Measurements from ENCODE around the gene CEP131.

The CEP131 gene

GRCh38 chr17:81251094-81251708, 28.4 kb upstream of the CEP131 start:
- no peak for DNase-seq

DNA sequence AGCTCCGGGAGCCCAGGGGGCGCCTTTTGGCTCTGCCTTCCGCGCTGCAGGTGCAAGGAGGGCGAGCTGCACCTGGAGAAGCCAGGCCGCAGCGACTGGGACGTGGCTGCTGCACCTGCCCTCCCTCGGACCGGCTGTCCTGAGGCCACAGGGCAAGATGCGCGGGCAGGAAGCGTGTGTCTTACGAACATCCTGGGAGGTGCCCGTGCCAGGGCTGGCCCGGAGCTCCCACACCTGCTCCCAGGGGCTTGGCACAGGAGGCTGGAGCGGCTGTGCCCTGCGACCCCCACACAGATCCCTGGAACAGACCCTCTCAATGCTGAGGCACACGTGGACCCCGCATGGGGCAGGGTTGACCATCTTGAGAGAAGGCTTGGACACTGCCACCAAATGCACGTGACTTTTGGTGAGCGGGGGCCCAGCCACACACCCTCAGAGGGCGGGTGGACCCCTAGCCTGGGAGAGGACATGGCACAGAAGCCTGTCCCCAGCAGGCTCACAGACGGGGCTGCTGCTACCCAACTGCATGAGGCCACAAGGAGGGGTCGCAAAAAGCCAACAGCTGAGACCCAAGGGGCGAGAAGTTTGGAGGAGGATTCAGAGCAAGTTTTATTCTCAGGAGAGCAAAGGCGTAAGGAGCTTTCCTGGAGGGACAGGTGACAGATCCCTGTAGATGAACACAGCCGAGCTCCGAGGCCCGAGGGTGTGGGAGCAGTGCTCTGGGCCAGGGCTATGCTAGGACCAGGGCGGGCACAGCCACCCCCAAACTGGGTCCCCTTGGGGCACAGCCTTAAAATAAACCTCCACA, 27.7 kb upstream of the CEP131 start:
- no peak for DNase-seq

DNA sequence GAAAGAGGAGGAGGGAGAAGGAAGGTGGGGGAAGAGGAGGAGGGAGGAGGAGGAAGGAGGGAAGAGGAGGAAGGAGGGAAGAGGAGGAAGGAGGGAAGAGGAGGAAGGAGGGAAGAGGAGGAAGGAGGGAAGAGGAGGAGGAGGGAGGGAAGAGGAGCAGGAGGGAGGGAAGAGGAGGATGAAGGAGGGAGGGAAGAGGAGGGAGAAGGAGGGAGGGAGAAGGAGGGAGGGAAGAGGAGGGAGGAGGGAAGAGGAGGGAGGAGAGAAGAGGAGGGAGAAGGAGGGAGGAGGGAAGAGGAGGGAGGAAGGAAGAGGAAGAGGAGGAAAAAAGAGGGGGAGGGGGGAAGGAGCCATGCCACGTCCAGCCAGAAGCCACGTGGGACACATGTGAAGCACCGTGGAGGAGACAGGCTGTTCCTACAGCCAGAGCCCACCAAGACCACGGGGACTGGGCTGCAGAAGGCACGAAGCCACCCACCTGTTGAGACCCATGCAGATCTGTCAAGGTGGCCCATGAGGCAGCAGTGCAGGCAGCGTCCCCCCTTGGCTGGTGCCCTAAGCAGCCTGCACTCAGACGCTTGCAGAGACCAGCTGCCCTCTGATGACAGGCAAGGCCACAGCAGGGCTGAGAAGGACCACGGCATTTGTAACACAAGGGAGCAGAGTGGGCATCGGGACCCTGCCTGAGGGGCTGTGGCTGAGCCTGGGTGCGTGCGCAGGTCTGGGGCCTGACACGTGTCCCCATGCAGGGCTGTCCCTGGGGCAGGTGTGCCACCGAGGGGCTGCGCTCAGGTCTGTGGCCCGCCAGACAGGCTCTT, 26.7 kb upstream of the CEP131 start:
- DNase-seq = no peak

GRCh38 chr17:81248649-81249048, 25.9 kb upstream of the CEP131 start:
- DNase-seq = no peak

GRCh38 chr17:81247339-81247990, 24.7 kb upstream of the CEP131 start:
- no peak for DNase-seq

DNA sequence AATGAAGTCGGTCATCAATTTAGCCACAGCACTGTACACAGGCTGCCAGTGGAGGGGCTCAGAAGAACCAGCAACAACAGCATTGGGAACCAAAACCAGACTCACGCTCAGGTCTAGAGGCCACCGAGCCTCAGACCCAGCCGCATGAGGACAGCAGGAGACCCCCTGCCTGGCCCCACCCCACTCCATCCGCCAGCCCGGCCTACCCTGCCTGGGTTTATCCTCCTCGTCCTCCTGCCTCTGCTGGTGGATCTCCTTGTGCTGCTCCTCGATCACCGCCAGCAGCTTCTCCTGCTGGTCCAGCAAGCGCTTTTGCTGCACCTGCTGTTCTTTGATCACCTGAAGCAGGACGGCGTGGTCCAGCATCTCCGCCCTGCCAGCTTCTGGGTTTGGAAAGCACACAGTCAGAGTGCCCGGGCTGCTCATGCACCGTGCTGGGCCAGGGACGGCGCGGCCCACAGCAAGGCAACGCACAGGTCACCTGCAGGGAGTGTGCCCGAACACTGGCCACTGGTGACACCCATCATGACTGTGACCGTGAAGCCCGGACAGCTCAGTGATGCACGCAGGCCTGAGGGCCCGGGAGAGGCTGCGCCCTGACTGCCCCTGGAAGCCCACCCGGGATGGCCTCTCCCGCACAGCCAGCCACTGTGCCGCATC, 24.0 kb upstream of the CEP131 start:
- DNase-seq = no peak

DNA sequence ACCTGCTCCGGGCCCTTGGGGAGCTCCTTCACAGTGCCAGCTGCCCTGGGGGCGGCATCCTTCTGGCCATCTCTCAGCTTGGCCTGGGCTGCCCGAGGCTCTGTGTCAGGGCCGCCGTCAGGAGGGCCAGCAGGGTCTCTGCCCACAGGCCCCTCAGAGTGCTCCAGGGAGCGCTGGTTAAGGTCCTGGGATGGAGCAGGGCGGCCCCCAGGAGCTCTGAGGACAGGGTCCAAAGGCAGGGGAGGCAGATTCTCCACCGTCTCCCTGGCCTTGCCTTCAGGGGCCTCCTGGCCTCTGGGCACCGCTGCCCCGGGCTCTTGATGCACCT, 23.5 kb upstream of the CEP131 start:
- DNase-seq = no peak

DNA sequence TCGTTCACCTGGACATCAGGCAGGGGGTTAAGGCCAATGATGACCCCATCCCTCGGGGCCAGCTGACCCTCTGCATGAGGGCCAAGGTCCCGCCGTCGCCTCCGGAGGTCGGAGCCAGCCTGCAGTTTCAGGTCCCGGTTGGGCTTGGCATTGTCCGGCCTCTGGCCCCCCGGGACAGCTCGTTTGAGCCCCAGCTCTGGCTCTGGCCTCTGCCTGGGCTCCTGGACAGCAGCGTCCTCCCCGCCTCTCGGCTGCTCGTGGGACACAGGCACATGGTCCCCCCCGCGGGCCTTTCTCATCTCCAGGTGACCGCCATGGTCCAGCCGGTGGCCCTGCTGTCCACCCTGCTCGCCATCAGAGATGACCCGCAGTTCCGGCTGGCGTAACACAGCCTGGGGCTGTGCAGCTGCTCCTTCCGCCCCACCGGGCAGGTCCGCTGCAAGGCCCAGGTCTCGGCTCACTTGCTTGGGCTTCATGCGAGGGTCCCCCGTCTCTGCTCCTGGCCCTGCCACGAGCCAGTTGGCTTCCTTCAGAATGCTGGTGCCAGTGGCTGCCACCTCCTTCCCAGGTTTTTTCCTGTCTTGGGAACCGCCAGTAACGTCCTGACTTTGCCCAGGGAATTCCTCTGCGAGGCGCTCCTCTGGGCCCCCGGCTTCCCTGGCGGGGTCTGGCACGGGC, 23.0 kb upstream of the CEP131 start:
- DNase-seq = no peak

DNA sequence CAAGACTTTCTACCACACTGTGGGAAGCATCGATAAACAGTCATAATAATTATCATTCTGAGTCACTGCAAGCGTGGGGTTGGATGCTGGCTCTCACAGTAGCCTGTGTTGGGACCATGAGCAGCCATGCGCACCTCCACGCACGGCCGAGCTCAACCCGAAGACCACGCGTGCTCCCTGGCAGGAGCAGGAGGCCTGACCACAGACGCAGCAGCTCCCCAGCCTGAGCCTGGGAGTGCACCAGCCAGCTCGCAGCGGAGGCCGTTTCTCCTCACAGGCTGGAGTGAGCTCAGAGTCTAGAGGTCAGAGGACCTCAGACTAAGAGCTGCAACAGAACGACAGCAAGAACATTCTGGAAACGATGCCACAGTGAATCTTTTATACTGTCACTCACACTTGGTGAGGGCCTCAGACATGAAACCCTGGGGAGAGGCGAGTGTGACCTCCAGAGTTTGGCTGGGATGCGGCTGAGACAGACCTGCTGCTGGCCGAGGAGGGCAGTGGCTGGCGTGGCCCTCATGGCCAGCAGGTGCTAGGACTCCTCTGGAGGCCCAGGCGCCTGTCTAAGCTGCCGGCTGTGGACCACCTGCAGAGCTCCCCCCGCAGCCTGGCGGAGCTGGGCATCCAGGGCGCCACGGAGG, 22.4 kb upstream of the CEP131 start:
- no peak for DNase-seq

GRCh38 chr17:81244358-81245023, 21.7 kb upstream of the CEP131 start:
- no peak for DNase-seq

- DNase-seq = no peak
These were observed 20.5 kb upstream of the CEP131 start for GRCh38 chr17:81243333-81243664.

- no peak for DNase-seq
These were observed 19.9 kb upstream of the CEP131 start for GRCh38 chr17:81242421-81243332.

DNA sequence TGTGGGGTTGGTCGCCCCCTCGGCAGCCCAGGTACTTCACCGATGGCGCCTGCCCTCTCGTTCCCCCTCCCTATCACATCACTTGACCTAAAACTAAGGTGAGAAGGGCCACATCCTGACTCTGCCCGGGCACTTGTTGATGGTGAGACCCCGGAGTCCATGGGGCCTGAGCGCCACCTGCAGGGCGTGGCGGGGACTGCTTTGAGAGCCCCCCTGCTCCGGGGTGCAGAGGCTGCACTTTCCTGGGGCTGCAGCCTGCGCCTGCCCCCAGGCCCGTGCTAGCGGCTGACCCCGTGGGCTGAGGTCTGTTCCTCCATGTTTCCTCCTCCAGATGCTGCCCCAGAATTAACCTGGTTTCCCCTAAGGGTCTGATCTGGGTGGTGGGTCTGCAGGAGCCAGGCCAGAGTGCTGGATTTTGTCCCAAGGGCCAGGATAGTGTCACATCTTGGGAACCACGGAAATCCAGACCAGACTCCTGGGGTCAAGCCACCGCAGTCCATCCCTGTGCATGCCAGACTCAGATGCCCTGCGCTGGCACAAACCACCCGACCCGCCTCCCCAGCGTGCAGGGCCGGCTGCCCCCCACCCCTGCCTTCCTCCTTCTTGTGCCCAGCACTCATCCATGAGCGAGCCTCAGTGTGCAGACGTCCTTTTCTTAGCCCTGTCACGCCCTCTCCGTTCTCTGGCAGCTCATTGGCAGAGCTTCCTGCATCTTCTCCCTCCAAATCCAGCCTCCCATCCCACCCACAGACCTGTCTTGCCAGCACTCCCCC, 19.1 kb upstream of the CEP131 start:
- DNase-seq = peak; percentile 39

- DNase-seq = no peak
These were observed 18.4 kb upstream of the CEP131 start for GRCh38 chr17:81241203-81241602.

- DNase-seq = no peak
These were observed 18.0 kb upstream of the CEP131 start for GRCh38 chr17:81240761-81241160.

- peak; percentile 7 for DNase-seq
These were observed 17.2 kb upstream of the CEP131 start for GRCh38 chr17:81239714-81240555.

DNA sequence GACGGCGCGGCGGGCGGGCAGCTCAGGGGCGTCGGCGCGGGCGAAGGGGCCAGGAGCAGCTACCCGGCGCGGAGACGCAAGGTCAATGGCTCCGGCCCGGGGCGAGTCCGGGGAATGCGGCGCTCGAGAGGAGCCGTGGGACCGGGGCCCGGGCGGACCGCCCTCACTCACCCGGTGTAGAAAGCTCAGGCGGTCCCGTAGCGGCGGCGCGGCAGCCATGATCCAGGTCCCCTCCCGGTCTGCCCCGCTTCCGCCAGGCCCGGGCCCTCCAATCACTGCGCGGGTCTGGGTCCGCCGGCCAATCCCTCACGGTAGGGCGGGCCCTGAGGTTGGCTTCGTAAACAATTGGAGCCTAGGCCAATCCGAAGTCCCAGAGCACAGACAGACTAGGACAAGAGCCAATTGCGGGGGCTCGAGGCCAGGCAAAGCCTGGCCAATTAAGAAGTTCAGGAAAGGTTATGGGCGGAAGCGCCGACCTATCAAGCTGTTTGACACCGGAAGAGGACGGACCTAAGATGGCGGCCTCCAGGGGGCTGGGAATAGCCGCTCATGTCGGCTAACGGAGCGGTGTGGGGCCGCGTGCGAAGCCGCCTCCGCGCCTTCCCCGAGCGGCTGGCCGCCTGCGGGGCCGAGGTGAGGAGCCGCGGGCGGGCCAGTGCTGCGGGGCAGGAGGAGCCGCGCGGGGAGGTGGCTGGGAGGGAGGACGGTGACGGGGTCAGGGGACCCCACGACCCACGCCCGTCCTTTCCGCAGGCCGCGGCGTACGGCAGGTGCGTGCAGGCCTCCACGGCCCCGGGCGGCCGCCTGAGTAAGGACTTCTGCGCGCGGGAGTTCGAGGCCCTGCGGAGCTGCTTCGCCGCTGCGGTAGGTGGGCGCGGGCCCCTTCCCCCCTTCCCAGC, 16.3 kb upstream of the CEP131 start, which contains the start of the genes NDUFAF8 and TEPSIN:
NDUFAF8 (plus strand) TSS at position 504 of the 899 bp plus-strand sequence; CDS start at position 550, 46 bp downstream.
TEPSIN (minus strand) TSS at position 241 of the 899 bp plus-strand sequence; CDS start at position 219, 22 bp downstream.
- DNase-seq = peak; percentile 94

All from activated effector memory CD4-positive, alpha-beta T cell treated with Interleukin-2 at 50 U/mL for 16 hours (primary cell).